Motor neuron (in vitro differentiated cells): Measurements from ENCODE around the gene RPTOR. TPM values are rescaled to one million over a fixed set of nuclear protein-coding genes. Genes with fewer than 3 reads are reported as not detected.

ENCODE experiments used
- ATAC-seq, 8 experiments: fragments of 200-7000 bp; cut with Tn5 transposase; replicated peaks in 6 of 8; 2 replicates each; pipeline ENCODE4 v1.8.0; 2021; ENCODE audit warnings: mild to moderate bottlenecking in 8 of 8, moderate library complexity in 8 of 8
- H3K27ac ChIP-seq, 2 donors: fragments of 250-450 bp; sonication (Bioruptor Pico); 2 replicates each; pipeline ENCODE4 v1.9.0; 2021; ENCODE audit warnings: antibody characterized with exemption in 2 of 2, mild to moderate bottlenecking in 2 of 2, moderate library complexity in 1 of 2
- H3K4me1 ChIP-seq, 2 donors: fragments of 250-450 bp; sonication (Bioruptor Pico); replicated peaks in 1 of 2; 2 replicates each; pipeline ENCODE4 v1.6.1; 2021; ENCODE audit warnings: antibody characterized with exemption in 2 of 2, mild to moderate bottlenecking in 2 of 2, moderate library complexity in 1 of 2
- H3K4me3 ChIP-seq, 5 donors: fragments of 250-450 bp; sonication (Bioruptor Pico); 2 replicates each; pipeline ENCODE4 v1.9.0; 2021; ENCODE audit warnings: antibody characterized with exemption in 5 of 5, mild to moderate bottlenecking in 5 of 5, moderate library complexity in 4 of 5
- whole genome bisulfite sequencing, 10 experiments: fragments of 450-650 bp; shearing (Covaris generic); methylation state at CpG; one replicate each; pipeline ENCODE4 v1.0.0; 2022; 5-methylcytosine and 5-hydroxymethylcytosine counted together
- in situ Hi-C, 9 experiments: fragments of 400-800 bp; cut with MboI; loops; one replicate each; pipeline ENCODE4 v1.15.0; 2021; ENCODE audit warnings: low sequenced_read_pairs in 9 of 9, low pct_unique_long_range_greater_than_20kb in 2 of 9; ENCODE audit not compliant: unreplicated experiment in 9 of 9
- total RNA-seq, 8 experiments: library from RNA; unstranded; fragments of 300-600 nt; gene quantifications; 2 replicates each; pipeline versions ENCODE4 v1.2.3 to v1.2.4, GENCODE V29; 2022

Gene RPTOR
- total RNA-seq, 8 experiments from 2014 or later, result 15.6 to 53.3 (median 19.2) TPM

- no peak for ATAC-seq
- H3K27ac ChIP-seq, result no peak overlapping the region
- WGBS, 10 experiments, result 70 to 100% (median 91%) methylated on average over 2 to 14 of the region's 26 CpGs; no CpG with 5 or more reads in 1 of the 10 experiments
- H3K4me3 ChIP-seq, result no peak overlapping the region
- in situ Hi-C loops, result no loop called here
- H3K4me1 ChIP-seq, result peaks cover 19 to 23% of the 10 kb centered on the region in 2 donors
Observed at GRCh38 chr17:80829166-80829813, 284.7 kb downstream of the RPTOR start.

- ATAC-seq, result no peak
- WGBS, 10 experiments, result 87 to 100% (median 92%) methylated on average over 2 to 14 of the region's 27 CpGs; no CpG with 5 or more reads in 2 of the 10 experiments
- H3K27ac ChIP-seq, result no peak overlapping the region
- H3K4me1 ChIP-seq, result peaks cover 22 to 32% of the 10 kb centered on the region in 2 donors
- in situ Hi-C loops, result no loop called here
- no peak overlapping the region for H3K4me3 ChIP-seq
Observed at GRCh38 chr17:80830020-80830780, 285.6 kb downstream of the RPTOR start.

- H3K4me3 ChIP-seq, result no peak overlapping the region
- no peak for ATAC-seq
- in situ Hi-C loops, result no loop called here
- 93 to 100% (median 100%) methylated on average over 1 to 4 of the region's 6 CpGs; no CpG with 5 or more reads in 4 of the 10 experiments for WGBS, 10 experiments
- H3K4me1 ChIP-seq, result peaks cover 22 to 33% of the 10 kb centered on the region in 2 donors
- H3K27ac ChIP-seq, result peak overlapping the region in 1 of 2 donors; percentile 21
Observed at GRCh38 chr17:80831491-80831890, 286.9 kb downstream of the RPTOR start.

GRCh38 chr17:80832266-80832676 is 287.6 kb downstream of the RPTOR start:
- ATAC-seq, result peak; percentile 3 to 63 (median 56)
- Histone ChIP-seq H3K27ac (peak overlapping the region; percentile 90 to 94), H3K4me1 (peaks cover 25 to 37% of the 10 kb centered on the region in 2 donors), H3K4me3 (peak overlapping the region in 3 of 5 donors; percentile 32 to 34 (median 33))
- 0 to 80% (median 20%) methylated on average over 1 to 3 of the region's 12 CpGs; no CpG with 5 or more reads in 5 of the 10 experiments for WGBS, 10 experiments
- in situ Hi-C loops, result no loop called here

- Histone ChIP-seq H3K27ac (peak overlapping the region; percentile 90 to 94), H3K4me3 (peak overlapping the region; percentile 12 to 34 (median 32)), H3K4me1 (peaks cover 26 to 42% of the 10 kb centered on the region in 2 donors)
- in situ Hi-C loops, result no loop called here
- peak; percentile 86 to 98 (median 93) for ATAC-seq
- 0 to 11% (median 0%) methylated on average over 3 to 15 of the region's 25 CpGs for WGBS, 10 experiments
Observed at GRCh38 chr17:80832888-80833583, 288.4 kb downstream of the RPTOR start.

- ATAC-seq, result peak in 2 of 8 experiments; percentile 48 to 52
- WGBS, 10 experiments, result 8 to 97% (median 84%) methylated on average over 2 to 29 of the region's 42 CpGs; no CpG with 5 or more reads in 3 of the 10 experiments
- peaks cover 26 to 42% of the 10 kb centered on the region in 2 donors for H3K4me1 ChIP-seq
- in situ Hi-C loops, result no loop called here
- peak overlapping the region; percentile 90 to 94 for H3K27ac ChIP-seq
- no peak overlapping the region for H3K4me3 ChIP-seq
Observed at GRCh38 chr17:80833952-80834892, 289.6 kb downstream of the RPTOR start.

GRCh38 chr17:80834893-80835275 is 290.2 kb downstream of the RPTOR start:
- in situ Hi-C loops, result no loop called here
- H3K27ac ChIP-seq, result no peak overlapping the region
- 17 to 100% (median 50%) methylated on average over 1 to 2 of the region's 2 CpGs; no CpG with 5 or more reads in 1 of the 10 experiments for WGBS, 10 experiments
- ATAC-seq, result no peak
- peaks cover 26 to 42% of the 10 kb centered on the region in 2 donors for H3K4me1 ChIP-seq
- no peak overlapping the region for H3K4me3 ChIP-seq

GRCh38 chr17:80835816-80836657 is 291.4 kb downstream of the RPTOR start:
- in situ Hi-C loops, result no loop called here
- H3K27ac ChIP-seq, result no peak overlapping the region
- 70 to 100% (median 97%) methylated on average over 1 to 16 of the region's 30 CpGs; no CpG with 5 or more reads in 1 of the 10 experiments for WGBS, 10 experiments
- H3K4me3 ChIP-seq, result no peak overlapping the region
- ATAC-seq, result no peak
- peaks cover 26 to 42% of the 10 kb centered on the region in 2 donors for H3K4me1 ChIP-seq

GRCh38 chr17:80836658-80836965 is 292.0 kb downstream of the RPTOR start:
- Histone ChIP-seq H3K4me3 (no peak overlapping the region), H3K4me1 (peaks cover 26 to 40% of the 10 kb centered on the region in 2 donors), H3K27ac (no peak overlapping the region)
- ATAC-seq, result no peak
- 83 to 100% (median 94%) methylated on average over 1 to 3 of the region's 7 CpGs; no CpG with 5 or more reads in 6 of the 10 experiments for WGBS, 10 experiments
- in situ Hi-C loops, result no loop called here

GRCh38 chr17:80836971-80837481 is 292.4 kb downstream of the RPTOR start:
- H3K4me3 ChIP-seq, result no peak overlapping the region
- in situ Hi-C loops, result no loop called here
- H3K4me1 ChIP-seq, result peaks cover 23 to 37% of the 10 kb centered on the region in 2 donors
- ATAC-seq, result no peak
- H3K27ac ChIP-seq, result no peak overlapping the region
- WGBS, 10 experiments, result 59 to 100% (median 95%) methylated on average over 1 to 8 of the region's 16 CpGs; no CpG with 5 or more reads in 4 of the 10 experiments

- no peak overlapping the region for H3K27ac ChIP-seq
- WGBS, 10 experiments, result 80 to 100% (median 100%) methylated on average over 1 to 5 of the region's 18 CpGs; no CpG with 5 or more reads in 4 of the 10 experiments
- H3K4me3 ChIP-seq, result no peak overlapping the region
- no peak for ATAC-seq
- peaks cover 17 to 30% of the 10 kb centered on the region in 2 donors for H3K4me1 ChIP-seq
- in situ Hi-C loops, result no loop called here
Observed at GRCh38 chr17:80837711-80838110, 293.1 kb downstream of the RPTOR start.
